ENCODE data around the gene SCGB1D4.
"Not testable (repeated sequence)": the region's sequence is repeated elsewhere in the genome, so short reads cannot be mapped to it uniquely, and the experiment has no call there.

The SCGB1D4 gene, protein sequence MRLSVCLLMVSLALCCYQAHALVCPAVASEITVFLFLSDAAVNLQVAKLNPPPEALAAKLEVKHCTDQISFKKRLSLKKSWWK

DNA sequence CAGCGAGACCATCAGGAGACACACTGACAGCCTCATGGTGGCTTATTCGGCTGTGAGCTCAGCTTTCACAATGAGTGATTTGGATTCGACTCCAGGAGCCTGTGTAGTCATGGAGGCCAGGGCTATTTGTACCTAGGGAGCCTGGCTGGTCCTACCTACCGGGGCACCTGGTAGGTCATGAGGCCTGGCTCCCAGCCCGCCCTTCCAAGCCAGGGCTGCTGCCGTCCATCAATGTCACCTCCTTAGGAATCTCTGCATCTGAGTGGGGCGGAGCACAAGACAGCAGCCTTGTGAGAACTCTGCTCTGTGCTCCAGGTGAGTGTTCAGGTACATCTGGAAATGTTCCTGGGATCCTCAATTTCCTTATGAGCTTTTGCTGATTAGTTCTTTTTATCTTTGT is at the start of gene SCGB1D4:
TSS of gene SCGB1D4 (minus strand) at position 101 of the 400 bp plus-strand sequence. CDS start at position 36, 65 bp downstream.
- DNase-seq (ENCODE audit: insufficient read length, low spot score) (no peak), FAIRE-seq (no peak)

DNA sequence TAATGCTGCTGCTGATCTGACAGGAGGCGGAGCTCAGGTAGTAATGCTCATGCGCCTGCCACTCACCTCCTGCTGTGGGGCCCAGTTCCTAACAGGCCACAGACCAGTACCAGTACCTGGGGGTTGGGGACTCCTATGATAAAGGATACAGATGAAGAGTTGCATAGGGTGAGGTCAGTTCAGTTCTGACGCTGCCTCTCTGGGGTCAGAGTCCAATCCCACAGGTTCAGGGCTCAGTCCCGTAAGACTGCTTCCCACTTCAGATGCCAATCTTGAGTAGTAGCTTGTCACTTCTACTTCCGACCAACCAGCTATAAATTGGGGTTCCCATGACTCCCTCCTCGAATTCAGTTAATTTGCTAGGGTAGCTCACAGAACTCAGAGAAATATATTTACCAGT is 47.0 kb upstream of the SCGB1D4 start:
- TF ChIP-seq POLR2A (IDR thresholded peaks at IDR 0.05; ENCODE audit: low read depth, low read length): no peak
- DNase-seq (ENCODE audit: insufficient read length, low spot score) (no peak), FAIRE-seq (no peak)

More for the DNA sequence above, at the start of gene SCGB1D4:
- TF ChIP-seq POLR2A (IDR thresholded peaks at IDR 0.05; ENCODE audit: low read depth, low read length): no peak

DNA sequence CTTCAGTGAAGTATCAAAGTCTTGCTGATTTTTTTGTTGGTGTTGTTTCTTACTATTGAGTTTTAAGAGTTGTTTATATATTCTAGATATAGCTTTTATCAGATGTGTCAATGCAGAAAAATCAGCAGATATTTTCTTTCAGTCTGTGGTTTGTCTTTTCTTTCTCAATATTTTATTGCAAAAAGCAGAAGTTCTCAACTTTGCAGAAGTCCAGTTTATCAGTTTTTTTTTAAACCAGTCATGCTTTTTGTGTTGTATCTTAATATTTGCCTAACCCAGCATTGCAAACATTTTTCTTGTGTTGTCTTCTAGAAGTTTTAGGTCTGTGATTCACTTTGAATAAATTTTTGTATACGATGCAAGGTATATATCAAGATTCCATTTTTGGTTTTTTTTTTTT is 45.3 kb upstream of the SCGB1D4 start:
- no peak for TF ChIP-seq POLR2A (IDR thresholded peaks at IDR 0.05; ENCODE audit: low read depth, low read length)
- DNase-seq (ENCODE audit: insufficient read length, low spot score): no peak

DNA sequence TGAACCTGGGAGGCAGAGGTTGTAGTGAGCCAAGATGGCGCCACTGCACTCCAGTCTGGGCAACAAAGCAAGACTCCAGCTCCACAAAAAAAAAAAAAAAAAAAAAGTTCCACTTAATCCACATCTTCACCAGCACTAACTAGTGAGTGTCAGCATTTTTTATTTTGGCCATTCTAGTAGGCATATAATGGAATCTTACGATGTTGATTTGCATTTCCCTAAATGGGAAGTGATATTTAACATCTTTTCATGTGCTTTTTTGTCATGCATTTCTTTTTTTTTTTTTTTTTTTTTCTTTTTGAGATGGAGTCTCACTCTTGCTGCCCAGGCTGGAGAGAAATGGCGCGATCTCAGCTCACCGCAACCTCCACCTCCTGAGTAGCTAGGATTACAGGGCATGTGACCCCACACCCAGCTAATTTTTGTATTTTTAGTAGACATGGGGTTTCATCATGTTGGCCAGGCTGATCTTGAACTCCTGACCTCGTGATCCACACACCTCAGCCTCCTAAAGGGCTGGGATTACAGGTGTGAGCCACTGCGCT is 44.8 kb upstream of the SCGB1D4 start:
- FAIRE-seq; DNase-seq (ENCODE audit: insufficient read length, low spot score): not testable (repeated sequence)

More for the DNA sequence above, 45.3 kb upstream of the SCGB1D4 start:
- no peak for FAIRE-seq

DNA sequence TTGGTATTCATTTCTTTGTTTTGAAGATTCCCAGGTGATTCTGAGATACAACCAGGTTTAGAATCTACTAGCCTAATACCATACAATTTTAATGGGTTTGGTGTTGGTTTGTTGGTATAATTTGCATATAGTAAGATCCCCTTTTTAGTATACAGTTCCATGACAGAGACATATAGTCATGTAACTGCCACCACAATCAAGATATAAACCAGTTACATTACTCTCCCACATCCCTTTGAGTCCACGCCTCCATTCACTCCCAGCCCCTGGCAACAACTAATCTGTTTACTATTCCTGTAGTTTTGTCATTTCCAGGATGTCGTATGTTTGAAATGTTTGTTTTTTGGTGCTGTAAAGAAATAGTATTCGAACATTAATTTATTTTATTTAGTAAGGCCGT is 42.7 kb upstream of the SCGB1D4 start:
- no peak for FAIRE-seq
- DNase-seq (ENCODE audit: insufficient read length, low spot score): no peak
- TF ChIP-seq POLR2A (IDR thresholded peaks at IDR 0.05; ENCODE audit: low read depth, low read length): no peak

DNA sequence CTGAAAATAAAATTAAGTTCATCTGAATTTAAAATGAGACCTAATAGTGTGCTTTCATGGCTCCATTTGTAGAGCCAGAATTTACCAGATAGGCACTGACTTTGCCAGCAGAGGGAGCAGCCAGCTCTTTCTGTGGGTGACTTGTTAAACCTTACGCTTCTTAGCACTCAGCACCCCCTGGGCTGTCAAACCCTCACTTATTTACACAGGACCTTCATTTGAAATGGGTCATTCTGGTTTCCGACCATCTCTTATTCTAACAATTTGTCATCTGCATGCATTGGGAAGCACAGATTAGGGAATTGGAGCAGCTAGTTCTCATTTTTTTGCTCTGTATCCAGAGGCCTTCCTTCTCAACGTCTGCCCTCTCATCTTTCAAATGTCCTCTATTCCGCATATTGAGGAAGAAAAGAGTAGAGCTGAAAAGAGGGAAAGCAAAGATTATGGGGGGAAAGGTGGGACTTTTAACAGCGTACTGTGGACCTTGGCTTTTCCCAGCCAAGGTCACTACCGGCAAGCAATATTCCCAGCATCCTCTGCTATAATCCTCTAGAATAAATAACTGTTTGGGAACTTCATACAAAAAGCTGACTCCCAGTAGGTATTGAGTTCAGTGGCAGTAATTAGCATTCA is 41.5 kb upstream of the SCGB1D4 start:
- no peak for TF ChIP-seq POLR2A (IDR thresholded peaks at IDR 0.05; ENCODE audit: low read depth, low read length)
- DNase-seq (ENCODE audit: insufficient read length, low spot score): peak; percentile 19

DNA sequence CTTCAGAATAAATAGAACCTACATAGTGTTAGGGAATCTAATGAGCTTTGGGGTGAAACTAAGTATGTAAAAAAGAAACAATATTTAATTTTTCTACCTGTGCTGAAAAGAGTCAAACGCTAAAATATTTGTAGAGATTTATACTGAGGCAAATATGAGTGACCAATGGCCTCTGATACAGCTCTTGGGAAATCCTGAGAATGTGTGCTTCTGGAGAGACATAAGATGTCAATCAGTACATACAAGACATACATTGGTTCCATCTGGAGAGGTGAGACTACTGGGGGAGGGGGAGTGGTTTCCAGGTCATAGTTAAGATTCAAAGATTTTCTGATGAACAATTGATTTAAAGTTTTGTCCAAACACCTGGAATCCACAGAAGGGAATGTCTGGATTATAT is 39.3 kb upstream of the SCGB1D4 start:
- no peak for TF ChIP-seq POLR2A (IDR thresholded peaks at IDR 0.05; ENCODE audit: low read depth, low read length)
- no peak for FAIRE-seq
- no peak for DNase-seq (ENCODE audit: insufficient read length, low spot score)

More for the DNA sequence above, 41.5 kb upstream of the SCGB1D4 start:
- FAIRE-seq: no peak

DNA sequence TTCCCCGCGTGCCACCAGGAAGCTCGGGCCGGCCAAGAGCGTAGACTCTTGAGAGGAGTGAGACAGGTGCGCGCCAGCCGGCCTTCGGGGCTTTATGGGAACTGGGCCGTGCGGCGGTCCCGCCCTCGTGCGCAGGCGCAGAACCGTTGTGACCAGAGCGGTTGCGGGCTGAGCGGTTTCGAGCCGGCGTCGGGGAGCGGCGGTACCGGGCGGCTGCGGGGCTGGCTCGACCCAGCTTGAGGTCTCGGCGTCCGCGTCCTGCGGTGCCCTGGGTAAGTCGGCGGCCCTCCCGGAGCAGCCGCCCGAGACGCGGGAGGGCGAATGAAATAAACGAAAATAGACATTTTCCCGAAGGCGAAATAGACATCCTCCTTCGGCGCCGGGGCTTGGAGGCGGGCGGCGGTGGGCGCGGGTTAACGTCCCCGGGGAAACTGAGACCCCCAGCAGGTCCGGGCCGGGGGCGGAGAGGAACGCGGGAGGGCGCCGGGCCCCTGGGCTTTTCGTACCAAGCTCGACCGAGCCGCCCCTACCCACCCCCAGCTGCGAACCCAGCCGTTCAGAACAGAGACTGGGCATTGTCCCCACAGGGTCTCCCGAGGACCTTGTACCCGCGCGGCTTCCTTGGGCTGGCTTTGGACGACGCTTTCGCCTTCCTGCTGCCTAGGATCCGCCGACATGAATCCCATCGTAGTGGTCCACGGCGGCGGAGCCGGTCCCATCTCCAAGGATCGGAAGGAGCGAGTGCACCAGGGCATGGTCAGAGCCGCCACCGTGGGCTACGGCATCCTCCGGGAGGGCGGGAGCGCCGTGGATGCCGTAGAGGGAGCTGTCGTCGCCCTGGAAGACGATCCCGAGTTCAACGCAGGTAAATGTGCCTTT is 38.7 kb upstream of the SCGB1D4 start, which contains the start of gene ASRGL1:
TSS of gene ASRGL1 (plus strand) at position 146 of the 879 bp plus-strand sequence. CDS start at position 676, 530 bp downstream.
- peak; percentile 52 for TF ChIP-seq POLR2A (IDR thresholded peaks at IDR 0.05; ENCODE audit: low read depth, low read length)
- peak; percentile 81 for DNase-seq (ENCODE audit: insufficient read length, low spot score)
- no peak for FAIRE-seq

DNA sequence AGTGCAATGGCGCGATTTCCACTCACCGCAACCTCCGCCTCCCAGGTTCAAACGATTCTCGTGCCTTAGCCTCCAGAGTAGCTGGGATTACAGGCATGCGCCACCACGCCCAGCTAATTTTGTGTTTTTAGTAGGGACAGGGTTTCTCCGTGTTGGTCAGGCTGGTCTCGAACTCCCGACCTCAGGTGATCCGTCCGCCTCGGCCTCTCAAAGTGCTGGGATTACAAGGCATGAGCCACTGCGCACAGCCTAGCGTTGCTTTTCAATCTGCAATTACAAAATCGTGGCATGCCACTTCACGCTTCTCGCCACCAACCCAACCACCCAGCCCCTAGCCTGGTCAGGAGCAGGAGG is 38.1 kb upstream of the SCGB1D4 start:
- FAIRE-seq; DNase-seq (ENCODE audit: insufficient read length, low spot score): not testable (repeated sequence)

DNA sequence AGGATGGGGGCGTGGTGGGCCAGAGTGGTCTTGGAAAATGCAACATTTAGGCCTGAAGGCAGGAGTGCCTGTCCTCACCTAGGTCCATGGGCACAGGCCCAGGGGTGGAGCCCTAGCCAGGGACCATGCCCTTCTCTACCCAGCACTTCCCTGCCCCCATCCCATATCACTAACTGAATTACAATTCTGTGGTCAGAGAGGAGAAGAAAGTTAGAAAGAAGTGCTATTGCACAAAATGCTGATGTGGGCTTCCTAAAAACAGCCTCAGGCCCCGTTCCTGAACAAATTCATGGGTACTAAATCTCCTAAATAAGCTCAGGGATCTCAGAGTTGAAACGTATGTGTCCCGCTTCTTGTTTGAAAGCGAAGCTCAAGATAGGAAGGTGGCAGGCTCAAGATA is 34.9 kb upstream of the SCGB1D4 start:
- no peak for FAIRE-seq
- DNase-seq (ENCODE audit: insufficient read length, low spot score): no peak
- TF ChIP-seq POLR2A (IDR thresholded peaks at IDR 0.05; ENCODE audit: low read depth, low read length): no peak

DNA sequence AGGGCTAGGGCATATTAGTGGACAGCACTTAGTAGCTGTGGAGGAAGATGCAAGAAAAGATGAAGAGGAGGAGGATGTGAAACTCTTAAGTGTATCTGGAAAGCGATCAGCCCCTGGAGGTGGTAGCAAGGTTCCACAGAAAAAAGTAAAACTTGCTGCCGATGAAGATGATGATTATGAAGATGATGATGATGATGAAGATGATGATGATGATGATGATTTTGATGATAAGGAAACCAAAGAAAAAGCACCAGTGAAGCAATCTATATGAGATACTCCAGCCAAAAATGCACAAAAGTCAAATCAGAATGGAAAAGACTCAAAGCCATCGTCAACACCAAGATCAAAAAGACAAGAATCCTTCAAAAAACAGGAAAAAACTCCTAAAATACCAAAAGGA is 32.4 kb upstream of the SCGB1D4 start:
- FAIRE-seq: not testable (repeated sequence)

DNA sequence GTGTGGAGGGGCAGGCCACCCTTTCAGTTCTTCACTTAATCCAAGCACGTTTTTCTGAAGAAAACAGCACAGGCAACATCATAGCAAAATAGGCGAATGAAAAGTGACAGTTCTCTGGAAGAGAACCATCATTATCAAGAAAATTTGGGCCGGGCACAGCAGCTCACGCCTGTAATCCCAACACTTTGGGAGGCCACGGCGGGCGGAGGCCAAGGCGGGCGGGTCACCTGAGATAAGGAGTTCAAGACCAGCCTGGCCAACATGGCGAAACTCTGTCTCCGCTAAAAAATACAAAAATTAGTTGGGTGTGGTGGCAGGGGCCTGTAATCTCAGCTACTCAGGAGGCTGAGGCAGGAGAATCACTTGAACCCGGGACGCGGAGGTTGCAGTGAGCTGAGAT is 28.7 kb upstream of the SCGB1D4 start:
- not testable (repeated sequence) for FAIRE-seq; DNase-seq (ENCODE audit: insufficient read length, low spot score)

More for the DNA sequence above, 32.4 kb upstream of the SCGB1D4 start:
- not testable (repeated sequence) for DNase-seq (ENCODE audit: insufficient read length, low spot score)

DNA sequence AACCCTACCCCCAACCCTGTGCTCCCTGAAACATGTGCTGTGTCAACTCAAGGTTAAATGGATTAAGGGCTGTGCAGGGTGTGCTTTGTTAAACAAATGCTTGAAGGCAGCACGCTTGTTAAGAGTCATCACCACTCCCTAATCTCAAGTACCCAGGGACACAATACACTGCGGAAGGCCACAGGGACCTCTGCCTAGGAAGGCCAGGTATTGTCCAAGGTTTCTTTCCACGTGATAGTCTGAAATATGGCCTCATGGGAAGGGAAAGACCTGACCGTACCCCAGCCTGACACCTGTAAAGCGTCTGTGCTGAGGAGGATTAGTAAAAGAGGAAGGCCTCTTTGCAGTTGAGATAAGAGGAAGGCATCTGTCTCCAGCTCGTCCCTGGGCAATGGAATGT is 27.8 kb upstream of the SCGB1D4 start:
- DNase-seq (ENCODE audit: insufficient read length, low spot score); FAIRE-seq: not testable (repeated sequence)

DNA sequence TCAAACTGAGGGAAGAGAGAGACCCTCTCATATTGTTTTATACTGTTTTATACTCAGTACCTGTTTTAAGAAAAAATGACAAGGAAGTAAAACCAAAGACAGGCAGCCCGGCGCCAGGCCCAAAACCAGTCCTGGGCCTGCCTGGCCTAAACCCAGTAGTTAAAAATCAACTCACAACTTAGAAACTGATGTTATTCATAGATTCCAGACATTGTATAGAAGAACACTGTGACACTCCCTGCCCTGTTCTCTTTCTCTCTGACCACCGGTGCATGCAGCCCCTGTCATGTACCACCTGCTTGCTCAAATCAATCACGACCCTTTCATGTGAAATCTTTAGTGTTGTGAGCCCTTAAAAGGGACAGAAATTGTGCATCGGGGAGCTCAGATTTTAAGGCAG is 26.9 kb upstream of the SCGB1D4 start:
- DNase-seq (ENCODE audit: insufficient read length, low spot score); FAIRE-seq: not testable (repeated sequence)

All from H54 (cell line).